Tibial nerve (tissue), 4 donors: ENCODE results near the gene CYP27A1. TPM values are rescaled to one million over a fixed set of nuclear protein-coding genes. Genes with fewer than 3 reads are reported as not detected.

Experiments
- DNase-seq, 2 donors: peaks; one replicate each; pipeline ENCODE4 v3.0.0-alpha.2; 2019; ENCODE audit warnings: low spot score in 2 of 2
- H3K27ac ChIP-seq, 4 donors: fragments of 200-600 bp; sonication (generic) in 3 of 4; one replicate each; pipeline ENCODE4 v1.5.1; 2017 to 2019; ENCODE audit warnings: mild to moderate bottlenecking in 1 of 4
- H3K27me3 ChIP-seq, 2 donors: fragments of 200-600 bp; sonication (generic) in 1 of 2; one replicate each; pipeline versions ENCODE4 v1.5.1 to v1.6.0; 2017 to 2019
- H3K36me3 ChIP-seq, 3 donors: fragments of 200-600 bp; sonication (generic); one replicate each; pipeline ENCODE4 v1.5.1; 2018 to 2019
- H3K4me1 ChIP-seq, 4 donors: fragments of 200-600 bp; sonication (generic) in 3 of 4; one replicate each; pipeline ENCODE4 v1.5.1; 2017 to 2019
- H3K4me3 ChIP-seq, 4 donors: fragments of 200-600 bp; sonication (generic) in 3 of 4; one replicate each; pipeline ENCODE4 v1.5.1; 2017 to 2019; ENCODE audit warnings: mild to moderate bottlenecking in 1 of 4, moderate library complexity in 1 of 4
- H3K9me3 ChIP-seq, 4 donors: fragments of 200-600 bp; sonication (generic) in 3 of 4; one replicate each; pipeline ENCODE4 v1.5.1; 2017 to 2019
- EP300 ChIP-seq, 2 donors: sonication (generic); formaldehyde crosslinking; IDR thresholded peaks; one replicate each; pipeline ENCODE4 v1.6.1; 2017; ENCODE audit warnings: antibody characterized with exemption in 2 of 2, mild to moderate bottlenecking in 1 of 2
- POLR2A ChIP-seq, 2 donors: fragments of 450-650 bp; IDR thresholded peaks; one replicate each; pipeline ENCODE4 v1.6.1; 2017; ENCODE audit warnings: antibody characterized with exemption in 2 of 2, mild to moderate bottlenecking in 2 of 2, moderate library complexity in 2 of 2
- WGBS, 2 donors: methylation state at CpG; one replicate each; pipeline ENCODE4 v1.1.5; 2018; 5-methylcytosine and 5-hydroxymethylcytosine counted together
- total RNA-seq, 4 donors: library from RNA; depleted of rRNA; stranded (reverse); fragments of >200 nt; gene quantifications; one replicate each; pipeline ENCODE4 v1.1.0, GENCODE V29; 2016
- TF ChIP-seq, protein P1 (sequence below), 5 experiments: fragments of 200-600 bp in 3 of 5; fragments of 450-650 bp in 2 of 5; sonication (generic) in 3 of 5; IDR thresholded peaks; one replicate each; pipeline ENCODE4 v1.5.1; 2016 to 2019; ENCODE audit warnings: antibody characterized with exemption in 5 of 5, mild to moderate bottlenecking in 3 of 5, moderate library complexity in 2 of 5

The CYP27A1 gene
- total RNA-seq, 4 donors from 2014 or later, result 57.6 to 92.4 (median 78.9) TPM

GRCh38 chr2:218849721-218850120 lies 67.8 kb downstream of the CYP27A1 start:
- 78 to 82% methylated on average over 7 of the region's 7 CpGs for WGBS, 2 donors
- H3K27me3 ChIP-seq, result peaks cover 0 to 46% of the 10 kb centered on the region in 2 donors
- H3K27ac ChIP-seq, result no peak overlapping the region
- DNase-seq, result no peak
- H3K36me3 ChIP-seq, result no peaks in the 10 kb centered on the region
- TF ChIP-seq, protein P1, sequence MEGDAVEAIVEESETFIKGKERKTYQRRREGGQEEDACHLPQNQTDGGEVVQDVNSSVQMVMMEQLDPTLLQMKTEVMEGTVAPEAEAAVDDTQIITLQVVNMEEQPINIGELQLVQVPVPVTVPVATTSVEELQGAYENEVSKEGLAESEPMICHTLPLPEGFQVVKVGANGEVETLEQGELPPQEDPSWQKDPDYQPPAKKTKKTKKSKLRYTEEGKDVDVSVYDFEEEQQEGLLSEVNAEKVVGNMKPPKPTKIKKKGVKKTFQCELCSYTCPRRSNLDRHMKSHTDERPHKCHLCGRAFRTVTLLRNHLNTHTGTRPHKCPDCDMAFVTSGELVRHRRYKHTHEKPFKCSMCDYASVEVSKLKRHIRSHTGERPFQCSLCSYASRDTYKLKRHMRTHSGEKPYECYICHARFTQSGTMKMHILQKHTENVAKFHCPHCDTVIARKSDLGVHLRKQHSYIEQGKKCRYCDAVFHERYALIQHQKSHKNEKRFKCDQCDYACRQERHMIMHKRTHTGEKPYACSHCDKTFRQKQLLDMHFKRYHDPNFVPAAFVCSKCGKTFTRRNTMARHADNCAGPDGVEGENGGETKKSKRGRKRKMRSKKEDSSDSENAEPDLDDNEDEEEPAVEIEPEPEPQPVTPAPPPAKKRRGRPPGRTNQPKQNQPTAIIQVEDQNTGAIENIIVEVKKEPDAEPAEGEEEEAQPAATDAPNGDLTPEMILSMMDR (IDR thresholded peaks at IDR 0.05), result no peak
- no peak for TF ChIP-seq POLR2A (IDR thresholded peaks at IDR 0.05)
- no peak for TF ChIP-seq EP300 (IDR thresholded peaks at IDR 0.05)
- H3K9me3 ChIP-seq, result no peaks in the 10 kb centered on the region
- peaks cover 0 to 17% (median 0%) of the 10 kb centered on the region in 4 donors for H3K4me1 ChIP-seq
- no peak overlapping the region for H3K4me3 ChIP-seq

DNA sequence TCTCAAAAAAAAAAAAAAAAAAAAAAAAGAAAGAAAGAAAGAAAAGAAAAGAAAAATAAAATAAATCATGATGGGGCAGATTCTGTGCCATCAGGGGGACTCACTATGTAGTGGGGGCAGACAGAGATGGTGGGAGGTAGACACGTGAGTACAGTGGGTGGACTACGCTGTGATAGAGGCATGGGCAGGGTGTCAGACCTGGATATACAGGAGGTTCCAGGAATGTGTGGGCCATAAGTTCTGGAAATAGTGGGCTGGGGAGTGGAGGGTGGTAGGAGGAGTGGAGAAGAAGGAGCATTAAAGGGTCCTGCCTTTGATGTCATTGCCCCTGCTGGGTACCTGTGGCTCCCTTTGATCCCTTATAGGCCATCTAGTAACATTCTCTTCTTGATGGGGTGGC lies 68.8 kb downstream of the CYP27A1 start:
- H3K4me1 ChIP-seq, result peaks cover 0 to 20% (median 0%) of the 10 kb centered on the region in 4 donors
- H3K36me3 ChIP-seq, result no peaks in the 10 kb centered on the region
- H3K27ac ChIP-seq, result no peak overlapping the region
- no peak for DNase-seq
- TF ChIP-seq EP300 (IDR thresholded peaks at IDR 0.05) (no peak), POLR2A (IDR thresholded peaks at IDR 0.05) (no peak)
- TF ChIP-seq, protein P1 (IDR thresholded peaks at IDR 0.05), result no peak
- H3K27me3 ChIP-seq, result peaks cover 0 to 51% of the 10 kb centered on the region in 2 donors
- H3K9me3 ChIP-seq, result no peaks in the 10 kb centered on the region
- no peak overlapping the region for H3K4me3 ChIP-seq
- 74 to 81% methylated on average over 2 of the region's 2 CpGs for WGBS, 2 donors

DNA sequence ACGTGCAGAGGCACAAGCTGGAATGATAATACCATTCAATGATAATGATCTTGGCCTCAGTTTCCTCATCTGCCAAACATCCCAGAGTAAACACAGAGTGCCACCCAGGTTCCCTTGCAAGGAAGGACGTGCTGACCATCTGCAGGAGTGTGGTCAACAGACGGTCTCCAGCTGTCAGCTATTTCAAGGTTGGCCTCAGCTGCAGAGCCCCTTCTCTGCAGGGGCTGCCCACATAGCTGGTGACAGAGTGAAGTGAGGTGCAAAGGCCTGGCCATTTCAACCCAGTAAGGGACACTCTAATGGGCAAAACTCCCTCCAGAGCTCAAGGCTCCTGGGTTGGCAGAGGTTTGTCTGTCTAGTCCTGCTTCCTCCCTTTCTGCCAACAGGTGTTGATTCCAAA lies 69.3 kb downstream of the CYP27A1 start:
- Histone ChIP-seq H3K9me3 (no peaks in the 10 kb centered on the region), H3K36me3 (no peaks in the 10 kb centered on the region), H3K4me3 (no peak overlapping the region), H3K27ac (no peak overlapping the region), H3K27me3 (peaks cover 0 to 51% of the 10 kb centered on the region in 2 donors), H3K4me1 (peaks cover 0 to 24% (median 0%) of the 10 kb centered on the region in 4 donors)
- 32 to 35% methylated on average over 3 of the region's 3 CpGs for whole genome bisulfite sequencing, 2 donors
- TF ChIP-seq POLR2A (IDR thresholded peaks at IDR 0.05) (no peak), EP300 (IDR thresholded peaks at IDR 0.05) (no peak)
- TF ChIP-seq, protein P1 (IDR thresholded peaks at IDR 0.05), result no peak
- DNase-seq, result no peak

- WGBS, 2 donors, result 29% methylated on average over 16 of the region's 16 CpGs
- H3K27me3 ChIP-seq, result peaks cover 0 to 51% of the 10 kb centered on the region in 2 donors
These were observed 71.1 kb downstream of the CYP27A1 start for GRCh38 chr2:218852911-218853667.

DNA sequence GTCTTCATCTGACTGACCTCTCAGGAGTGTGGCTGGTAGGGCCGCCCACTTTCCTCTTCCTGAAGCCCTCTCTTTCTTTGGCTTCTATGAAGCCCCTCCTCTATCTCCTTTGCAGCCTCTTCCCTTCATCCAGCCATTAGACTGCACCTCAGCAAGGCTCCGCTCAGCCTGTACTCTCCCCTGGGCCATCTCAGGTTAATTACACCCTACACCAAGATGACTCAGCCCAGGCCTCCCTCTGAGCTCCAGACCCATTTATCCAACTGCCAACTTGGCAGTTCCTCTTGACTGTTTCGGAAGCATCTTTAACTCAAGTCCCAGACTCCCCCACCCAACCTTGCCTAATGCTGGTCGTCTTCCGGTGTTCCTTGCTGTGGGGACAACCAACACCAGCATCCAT lies 71.8 kb downstream of the CYP27A1 start:
- no peak for DNase-seq
- Histone ChIP-seq H3K27me3 (peaks cover 0 to 51% of the 10 kb centered on the region in 2 donors), H3K4me3 (no peak overlapping the region), H3K9me3 (no peaks in the 10 kb centered on the region), H3K36me3 (no peaks in the 10 kb centered on the region), H3K27ac (no peak overlapping the region), H3K4me1 (peaks cover 0 to 39% (median under 1%) of the 10 kb centered on the region in 4 donors)
- TF ChIP-seq, protein P1 (IDR thresholded peaks at IDR 0.05), result no peak
- TF ChIP-seq EP300 (IDR thresholded peaks at IDR 0.05) (no peak), POLR2A (IDR thresholded peaks at IDR 0.05) (no peak)
- WGBS, 2 donors, result 72 to 78% methylated on average over 5 of the region's 5 CpGs

More at GRCh38 chr2:218852911-218853667, 71.1 kb downstream of the CYP27A1 start:
- Histone ChIP-seq H3K9me3 (no peaks in the 10 kb centered on the region), H3K36me3 (no peaks in the 10 kb centered on the region), H3K27ac (no peak overlapping the region), H3K4me3 (no peak overlapping the region), H3K4me1 (peaks cover 0 to 32% (median 0%) of the 10 kb centered on the region in 4 donors)
- no peak for TF ChIP-seq POLR2A (IDR thresholded peaks at IDR 0.05)
- TF ChIP-seq, protein P1 (IDR thresholded peaks at IDR 0.05), result peak; percentile 62 to 84 (median 82)
- DNase-seq, result peak; percentile 60 to 72
